ENCODE results near the gene TMEM150A. TPM values are rescaled to one million over a fixed set of nuclear protein-coding genes. Genes with fewer than 3 reads are reported as not detected.

TMEM150A gene
- total and polyA plus RNA-seq, 2 of the 13 experiments (the other 11 are each of a cell fraction or from before 2014, with no cell fraction given) = 30.1 to 70.4 TPM

GRCh38 chr2:85577063-85577385, 25.5 kb downstream of the TMEM150A start (continued):
- TF ChIP-seq ZBTB46 (CRISPR knock-in tag; IDR thresholded peaks at IDR 0.05; ENCODE audit: borderline replicate concordance) (no peak), ZNF710 (CRISPR knock-in tag; IDR thresholded peaks at IDR 0.05; ENCODE audit: borderline replicate concordance) (0 out of 2 replicates have a peak, but pooled peaks have one; percentile 3), ZNF512B (CRISPR knock-in tag; IDR thresholded peaks at IDR 0.05; ENCODE audit: borderline replicate concordance) (no peak), ZNF598 (CRISPR knock-in tag; IDR thresholded peaks at IDR 0.05; ENCODE audit: borderline replicate concordance) (no peak), ZNF431 (CRISPR knock-in tag; IDR thresholded peaks at IDR 0.05; ENCODE audit: borderline replicate concordance, low read depth) (no peak), HOXA5 (CRISPR knock-in tag; IDR thresholded peaks at IDR 0.05) (0 out of 2 replicates have a peak, but pooled peaks have one; percentile 35), ARNT2 (CRISPR knock-in tag; IDR thresholded peaks at IDR 0.05; ENCODE audit: low read depth) (0 out of 2 replicates have a peak, but pooled peaks have one; percentile 29), SALL2 (CRISPR knock-in tag; IDR thresholded peaks at IDR 0.05) (0 out of 2 replicates have a peak, but pooled peaks have one; percentile 12), GTF2F1 (IDR thresholded peaks at IDR 0.05; ENCODE audit: low read length) (no peak), ZSCAN31 (CRISPR knock-in tag; IDR thresholded peaks at IDR 0.05; ENCODE audit: low read depth) (0 out of 2 replicates have a peak, but pooled peaks have one; percentile 58), ZFP90 (CRISPR knock-in tag; IDR thresholded peaks at IDR 0.05; ENCODE audit: borderline replicate concordance) (0 out of 2 replicates have a peak, but pooled peaks have one; percentile 34), ZNF510 (CRISPR knock-in tag; IDR thresholded peaks at IDR 0.05; ENCODE audit: low read depth) (0 out of 2 replicates have a peak, but pooled peaks have one; percentile 12), MAZ (IDR thresholded peaks at IDR 0.05; ENCODE audit: borderline replicate concordance, low read depth, low read length) (no peak), MAZ (CRISPR knock-in tag; IDR thresholded peaks at IDR 0.05; ENCODE audit: low read depth) (0 out of 2 replicates have a peak, but pooled peaks have one; percentile 31), MLLT10 (CRISPR knock-in tag; IDR thresholded peaks at IDR 0.05) (no peak), ZFYVE20 (CRISPR knock-in tag; IDR thresholded peaks at IDR 0.05; ENCODE audit: borderline replicate concordance, low read depth) (no peak), ZNF781 (CRISPR knock-in tag; IDR thresholded peaks at IDR 0.05; ENCODE audit: borderline replicate concordance, not compliant biosample characterization) (no peak)
